ENCODE data around the gene PLEKHG7.

PLEKHG7 gene

GRCh38 chr12:92814584-92814983 is 111.8 kb downstream of the PLEKHG7 start:
- no peak for DNase-seq

- DNase-seq: no peak
Measured at GRCh38 chr12:92821142-92821541, 118.4 kb downstream of the PLEKHG7 start.

Measured in suppressor macrophage treated with lipopolysaccharide for 4 hours (primary cell).